CD14-positive monocyte (primary cell): ENCODE data around the gene DDAH1. TPM values are rescaled to one million over a fixed set of nuclear protein-coding genes. Genes with fewer than 3 reads are reported as not detected.

Source experiments
- DNase-seq, 3 donors: peaks; one replicate each; pipeline ENCODE4 v3.0.0-alpha.2; 2011 to 2022
- H2AFZ ChIP-seq: 2 replicates; pipeline ENCODE4 v1.6.0; 2012; ENCODE audit warnings: mild to moderate bottlenecking, low read depth, low read length, inconsistent platforms; ENCODE audit not compliant: insufficient read depth, poor library complexity, severe bottlenecking
- H3K27ac ChIP-seq, 2 donors: 1 replicate in 1 of 2; 2 replicates in 1 of 2; pipeline ENCODE4 v1.5.1; 2012 to 2013; ENCODE audit warnings: low read length in 2 of 2, control low read depth in 1 of 2, inconsistent platforms in 1 of 2, low read depth in 1 of 2, mild to moderate bottlenecking in 1 of 2
- H3K27me3 ChIP-seq, 2 donors: one replicate each; pipeline versions ENCODE4 v1.6.0 to v1.6.1; 2011 to 2013; ENCODE audit warnings: low read length in 2 of 2; ENCODE audit not compliant: control insufficient read depth in 2 of 2, insufficient read depth in 2 of 2
- H3K36me3 ChIP-seq, 2 donors: replicated peaks in 1 of 2; 1 replicate in 1 of 2; 2 replicates in 1 of 2; pipeline versions ENCODE4 v1.5.1 to v1.6.1; 2012 to 2013; ENCODE audit warnings: low read length in 2 of 2, control low read depth in 1 of 2, inconsistent platforms in 1 of 2, mild to moderate bottlenecking in 1 of 2; ENCODE audit not compliant: insufficient read depth in 2 of 2, control insufficient read depth in 1 of 2
- H3K4me1 ChIP-seq, 2 donors: 1 replicate in 1 of 2; 2 replicates in 1 of 2; pipeline versions ENCODE4 v1.5.1 to v1.6.1; 2012 to 2013; ENCODE audit warnings: low read length in 2 of 2, control low read depth in 1 of 2, inconsistent platforms in 1 of 2, mild to moderate bottlenecking in 1 of 2, moderate library complexity in 1 of 2; ENCODE audit not compliant: insufficient read depth in 2 of 2, control insufficient read depth in 1 of 2
- H3K4me2 ChIP-seq: replicated peaks from 2 replicates; pipeline ENCODE3; 2012; ENCODE audit warnings: low read length, moderate library complexity, mild to moderate bottlenecking; ENCODE audit not compliant: poor library complexity, severe bottlenecking; ENCODE audit errors: extremely low read depth
- H3K4me3 ChIP-seq, 3 experiments: fragments of 200-600 bp in 1 of 3; sonication (generic) in 1 of 3; replicated peaks in 1 of 3; 1 replicate in 2 of 3; 2 replicates in 1 of 3; pipeline ENCODE4 v1.5.1; 2011 to 2013; ENCODE audit warnings: low read length in 3 of 3, mild to moderate bottlenecking in 3 of 3, control low read depth in 2 of 3, low read depth in 2 of 3, inconsistent platforms in 1 of 3, moderate library complexity in 1 of 3
- H3K79me2 ChIP-seq: 2 replicates; pipeline ENCODE4 v1.6.0; 2012; ENCODE audit warnings: mild to moderate bottlenecking, control low read depth, inconsistent platforms, low read length, moderate library complexity; ENCODE audit not compliant: insufficient read depth
- H3K9ac ChIP-seq: 2 replicates; pipeline ENCODE4 v1.6.0; 2017; ENCODE audit warnings: low read length, mild to moderate bottlenecking; ENCODE audit not compliant: insufficient read depth, poor library complexity, severe bottlenecking
- H3K9me3 ChIP-seq, 2 donors: replicated peaks in 1 of 2; 1 replicate in 1 of 2; 2 replicates in 1 of 2; pipeline versions ENCODE4 v1.5.1 to v1.6.1; 2012 to 2013; ENCODE audit warnings: low read length in 2 of 2, control low read depth in 1 of 2; ENCODE audit not compliant: control insufficient read depth in 1 of 2, insufficient read depth in 1 of 2
- H4K20me1 ChIP-seq: 2 replicates; pipeline ENCODE4 v1.6.0; 2012; ENCODE audit warnings: mild to moderate bottlenecking, low read length, control low read depth, moderate library complexity; ENCODE audit not compliant: insufficient read depth
- H3K27ac Mint-ChIP-seq, 7 donors: one replicate each; pipeline ENCODE4 v1.8.0; 2020; ENCODE audit warnings: mild to moderate bottlenecking in 7 of 7, mixed read lengths in 7 of 7, moderate library complexity in 6 of 7, inconsistent platforms in 2 of 7
- H3K27me3 Mint-ChIP-seq, 3 donors: one replicate each; pipeline ENCODE4 v1.8.0; 2021 to 2022; ENCODE audit warnings: low read depth in 3 of 3, mild to moderate bottlenecking in 3 of 3, mixed read lengths in 3 of 3, moderate library complexity in 3 of 3, inconsistent platforms in 1 of 3
- H3K36me3 Mint-ChIP-seq, 2 donors: one replicate each; pipeline ENCODE4 v1.8.0; 2020; ENCODE audit warnings: mixed read lengths in 2 of 2, inconsistent platforms in 1 of 2, mild to moderate bottlenecking in 1 of 2
- H3K4me1 Mint-ChIP-seq: one replicate; pipeline ENCODE4 v1.8.0; 2020; ENCODE audit warnings: mild to moderate bottlenecking, mixed read lengths
- H3K4me3 Mint-ChIP-seq, 2 donors: one replicate each; pipeline ENCODE4 v1.8.0; 2020; ENCODE audit warnings: mild to moderate bottlenecking in 2 of 2, mixed read lengths in 2 of 2, moderate library complexity in 1 of 2
- H3K9me3 Mint-ChIP-seq, 7 donors: one replicate each; pipeline ENCODE4 v1.8.0; 2020 to 2022; ENCODE audit warnings: mixed read lengths in 7 of 7, mild to moderate bottlenecking in 6 of 7, moderate library complexity in 6 of 7, inconsistent platforms in 2 of 7
- WGBS: methylation state at CpG from one replicate; pipeline ENCODE4 v1.1.5; 2013; ENCODE audit warnings: missing lambda C conversion rate; ENCODE audit not compliant: insufficient coverage; 5-methylcytosine and 5-hydroxymethylcytosine counted together
- intact Hi-C, 2 donors: fragments of 100-400 bp; cut with micrococcal nuclease; formaldehyde crosslinking; loops; one replicate each; pipeline versions ENCODE4 v1.15.0 to v1.15.1; 2023
- polyA plus RNA-seq, 3 donors: library from polyadenylated mRNA; depleted of rRNA in 1 of 3; unstranded in 2 of 3; stranded (reverse) in 1 of 3; fragments of 300-500 nt in 2 of 3; fragments of >200 nt in 1 of 3; fragmentation: Illumina TruSeq in 2 of 3; gene quantifications; 1 replicate in 2 of 3; 2 replicates in 1 of 3; pipeline ENCODE4 v1.2.3, GENCODE V29; 2012 to 2021
- TF ChIP-seq, protein P1 (sequence below): fragments of 200-600 bp; IDR thresholded peaks from one replicate; pipeline ENCODE4 v1.8.0; 2022; ENCODE audit warnings: antibody characterized with exemption, mild to moderate bottlenecking

Gene DDAH1
- polyA plus RNA-seq, 3 donors: not detected

DNA sequence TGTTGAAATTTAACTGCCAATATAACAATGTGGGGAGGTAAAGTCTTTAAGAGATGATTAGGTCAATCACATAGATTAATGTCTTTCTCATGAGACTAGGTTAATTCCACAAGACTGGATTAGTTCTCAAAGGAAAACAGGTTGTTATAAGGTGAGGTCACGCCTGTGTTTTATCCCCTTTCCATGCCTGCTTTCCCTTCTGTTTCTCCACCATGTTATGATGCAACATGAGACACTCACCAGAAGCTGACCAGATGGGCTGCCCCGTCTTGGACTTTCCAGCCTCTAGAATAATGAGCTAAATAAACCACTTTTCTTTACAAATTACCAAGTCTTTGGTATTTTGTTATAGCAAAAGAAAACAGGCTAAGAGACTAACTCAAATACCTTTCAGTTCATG, 70.8 kb downstream of the DDAH1 start:
- H3K79me2 ChIP-seq: no peaks in the 10 kb centered on the region
- no peaks in the 10 kb centered on the region for H3K4me1 Mint-ChIP-seq
- H3K36me3 Mint-ChIP-seq: no peaks in the 10 kb centered on the region
- TF ChIP-seq, protein P1, sequence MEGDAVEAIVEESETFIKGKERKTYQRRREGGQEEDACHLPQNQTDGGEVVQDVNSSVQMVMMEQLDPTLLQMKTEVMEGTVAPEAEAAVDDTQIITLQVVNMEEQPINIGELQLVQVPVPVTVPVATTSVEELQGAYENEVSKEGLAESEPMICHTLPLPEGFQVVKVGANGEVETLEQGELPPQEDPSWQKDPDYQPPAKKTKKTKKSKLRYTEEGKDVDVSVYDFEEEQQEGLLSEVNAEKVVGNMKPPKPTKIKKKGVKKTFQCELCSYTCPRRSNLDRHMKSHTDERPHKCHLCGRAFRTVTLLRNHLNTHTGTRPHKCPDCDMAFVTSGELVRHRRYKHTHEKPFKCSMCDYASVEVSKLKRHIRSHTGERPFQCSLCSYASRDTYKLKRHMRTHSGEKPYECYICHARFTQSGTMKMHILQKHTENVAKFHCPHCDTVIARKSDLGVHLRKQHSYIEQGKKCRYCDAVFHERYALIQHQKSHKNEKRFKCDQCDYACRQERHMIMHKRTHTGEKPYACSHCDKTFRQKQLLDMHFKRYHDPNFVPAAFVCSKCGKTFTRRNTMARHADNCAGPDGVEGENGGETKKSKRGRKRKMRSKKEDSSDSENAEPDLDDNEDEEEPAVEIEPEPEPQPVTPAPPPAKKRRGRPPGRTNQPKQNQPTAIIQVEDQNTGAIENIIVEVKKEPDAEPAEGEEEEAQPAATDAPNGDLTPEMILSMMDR: no peak
- H3K27me3 Mint-ChIP-seq: peaks cover 1 to 5% (median 2%) of the 10 kb centered on the region in 3 donors
- H3K4me2 ChIP-seq: no peak overlapping the region
- no peak overlapping the region for H2AFZ ChIP-seq
- no peak for DNase-seq
- intact Hi-C loops: no loop called here
- H3K36me3 ChIP-seq: no peaks in the 10 kb centered on the region
- no peak overlapping the region for H3K4me3 Mint-ChIP-seq
- peaks cover 0 to 6% (median 2%) of the 10 kb centered on the region in 7 donors for H3K9me3 Mint-ChIP-seq
- no peak overlapping the region for H3K27ac Mint-ChIP-seq
- H3K4me3 ChIP-seq: no peak overlapping the region
- no peak overlapping the region for H3K9ac ChIP-seq
- no peaks in the 10 kb centered on the region for H3K9me3 ChIP-seq
- no peaks in the 10 kb centered on the region for H4K20me1 ChIP-seq
- H3K27ac ChIP-seq: no peak overlapping the region
- no CpG with 5 or more reads among the region's 2 CpGs for WGBS
- H3K4me1 ChIP-seq: no peaks in the 10 kb centered on the region
- no peaks in the 10 kb centered on the region for H3K27me3 ChIP-seq

DNA sequence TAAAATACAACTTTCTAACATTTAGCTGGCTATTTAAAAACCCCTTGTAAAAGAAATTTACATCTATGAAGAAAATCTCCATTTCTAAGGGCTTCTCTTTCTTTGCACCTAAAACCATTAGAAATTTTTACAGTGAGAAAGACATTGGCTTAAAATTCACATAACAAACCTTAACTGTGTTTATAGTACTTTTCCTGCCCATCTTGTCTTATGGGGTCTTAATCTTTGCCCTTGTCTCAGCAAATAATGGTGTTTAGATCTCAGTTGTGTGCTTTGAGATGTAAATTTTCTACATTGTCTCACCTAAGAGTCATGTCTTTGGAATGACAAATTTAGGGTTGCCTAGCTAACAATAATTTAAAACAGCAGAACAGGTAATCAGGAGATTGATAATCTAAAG, 71.5 kb downstream of the DDAH1 start:
- TF ChIP-seq, protein P1: no peak
- intact Hi-C loops: no loop called here
- H2AFZ ChIP-seq: no peak overlapping the region
- H3K9me3 Mint-ChIP-seq: peaks cover 0 to 6% (median 2%) of the 10 kb centered on the region in 7 donors
- H3K4me1 Mint-ChIP-seq: no peaks in the 10 kb centered on the region
- no peak for DNase-seq
- H3K27ac Mint-ChIP-seq: no peak overlapping the region
- no peaks in the 10 kb centered on the region for H3K4me1 ChIP-seq
- H3K9ac ChIP-seq: no peak overlapping the region
- no peaks in the 10 kb centered on the region for H3K9me3 ChIP-seq
- H3K36me3 ChIP-seq: no peaks in the 10 kb centered on the region
- H4K20me1 ChIP-seq: no peaks in the 10 kb centered on the region
- no peak overlapping the region for H3K4me3 Mint-ChIP-seq
- no peaks in the 10 kb centered on the region for H3K36me3 Mint-ChIP-seq
- no peak overlapping the region for H3K4me3 ChIP-seq
- no peak overlapping the region for H3K4me2 ChIP-seq
- peaks cover 1 to 5% (median 2%) of the 10 kb centered on the region in 3 donors for H3K27me3 Mint-ChIP-seq
- no peak overlapping the region for H3K27ac ChIP-seq
- no peaks in the 10 kb centered on the region for H3K79me2 ChIP-seq
- H3K27me3 ChIP-seq: no peaks in the 10 kb centered on the region
